HG02678 (cell line): ENCODE results near the gene TPP2.

Source experiments
- ATAC-seq: cut with Tn5 transposase; IDR thresholded peaks from one replicate; pipeline ENCODE4 v1.9.1; 2021; ENCODE audit warnings: mild to moderate bottlenecking, moderate library complexity; ENCODE audit not compliant: unreplicated experiment

Gene TPP2

DNA sequence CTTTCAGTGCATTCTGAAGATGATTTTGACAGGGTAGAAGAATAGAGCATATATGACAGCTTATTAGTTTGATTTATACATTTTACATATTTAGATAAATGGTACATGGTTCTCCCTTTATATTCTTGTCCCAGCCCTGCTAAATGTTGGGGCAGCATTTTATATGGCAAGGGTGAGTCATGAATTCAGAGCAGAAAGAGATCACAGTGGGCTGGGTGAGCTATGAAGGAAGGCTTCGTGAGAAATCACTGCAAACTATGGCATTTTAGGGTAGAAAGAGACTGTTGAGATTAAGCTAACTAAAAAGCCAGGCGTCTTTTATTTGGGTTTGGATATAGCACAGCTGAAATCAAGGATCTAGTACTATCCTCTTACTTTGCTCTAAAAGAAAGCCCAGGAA, 122.0 kb downstream of the TPP2 start:
- ATAC-seq, result no peak

DNA sequence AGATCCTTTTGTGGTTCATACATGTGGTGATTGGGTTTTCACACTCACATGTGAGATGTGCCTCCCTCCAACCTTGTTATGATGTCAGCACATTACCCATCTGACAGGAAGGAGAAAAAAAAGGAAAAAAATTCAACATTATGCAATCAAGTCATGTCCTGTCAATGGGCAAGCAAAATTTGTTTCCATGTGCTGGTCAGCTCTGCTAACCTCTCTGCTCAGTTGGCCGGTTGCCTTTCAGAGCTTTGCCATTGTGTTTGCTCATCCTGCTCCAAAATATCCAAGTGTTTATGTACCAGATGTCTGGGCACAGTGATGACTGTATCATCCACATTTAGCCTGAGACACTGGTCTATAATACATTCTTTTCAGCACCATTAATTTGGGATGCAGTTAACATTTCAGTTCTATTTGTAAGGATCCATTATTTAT, 125.0 kb downstream of the TPP2 start:
- no peak for ATAC-seq

DNA sequence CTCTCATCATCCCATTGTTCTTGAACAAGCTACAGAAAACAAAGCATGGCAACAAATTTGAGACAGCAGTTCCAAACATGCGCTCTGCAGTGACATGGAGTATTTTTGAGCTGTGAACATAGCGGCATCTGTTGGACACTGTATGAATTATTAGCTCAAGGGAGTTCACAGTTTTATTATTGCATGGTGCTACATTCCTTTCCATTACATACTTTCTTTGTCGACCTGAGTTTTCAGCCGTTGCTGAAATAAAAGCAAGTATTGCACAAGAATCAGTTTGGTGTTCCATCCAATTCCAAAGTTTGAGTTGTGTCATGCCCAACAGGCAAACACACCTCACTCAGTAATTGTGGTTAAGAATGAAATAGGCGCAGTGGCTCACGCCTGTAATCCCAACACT, 128.1 kb downstream of the TPP2 start:
- no peak for ATAC-seq

DNA sequence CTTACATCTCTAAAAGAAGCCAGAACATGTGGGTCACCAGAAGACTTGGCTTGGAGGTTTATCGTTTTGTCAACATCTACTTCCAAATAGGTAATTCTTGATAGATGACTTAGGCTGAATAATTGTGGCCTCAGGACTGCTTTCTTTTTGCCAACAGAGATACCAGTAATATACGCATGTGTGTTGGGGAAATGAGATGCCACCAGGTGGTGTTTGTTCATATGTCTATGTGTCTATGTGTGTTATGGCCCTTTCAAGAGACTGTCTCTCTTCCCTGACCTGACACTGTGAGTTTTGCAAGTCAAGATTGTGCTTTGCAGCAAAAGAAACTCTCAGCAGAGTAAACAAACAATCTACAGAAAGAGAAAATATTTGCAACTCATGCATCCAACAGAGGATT, 129.6 kb downstream of the TPP2 start:
- ATAC-seq, result peak; percentile 57
